ENCODE measurements around the gene IRGQ.
"Not testable (repeated sequence)": the region's sequence is repeated elsewhere in the genome, so short reads cannot be mapped to it uniquely, and the experiment has no call there.

The IRGQ gene

GRCh38 chr19:43624933-43625332, 29.0 kb upstream of the IRGQ start:
- no peak for DNase-seq (ENCODE audit: low spot score)

DNA sequence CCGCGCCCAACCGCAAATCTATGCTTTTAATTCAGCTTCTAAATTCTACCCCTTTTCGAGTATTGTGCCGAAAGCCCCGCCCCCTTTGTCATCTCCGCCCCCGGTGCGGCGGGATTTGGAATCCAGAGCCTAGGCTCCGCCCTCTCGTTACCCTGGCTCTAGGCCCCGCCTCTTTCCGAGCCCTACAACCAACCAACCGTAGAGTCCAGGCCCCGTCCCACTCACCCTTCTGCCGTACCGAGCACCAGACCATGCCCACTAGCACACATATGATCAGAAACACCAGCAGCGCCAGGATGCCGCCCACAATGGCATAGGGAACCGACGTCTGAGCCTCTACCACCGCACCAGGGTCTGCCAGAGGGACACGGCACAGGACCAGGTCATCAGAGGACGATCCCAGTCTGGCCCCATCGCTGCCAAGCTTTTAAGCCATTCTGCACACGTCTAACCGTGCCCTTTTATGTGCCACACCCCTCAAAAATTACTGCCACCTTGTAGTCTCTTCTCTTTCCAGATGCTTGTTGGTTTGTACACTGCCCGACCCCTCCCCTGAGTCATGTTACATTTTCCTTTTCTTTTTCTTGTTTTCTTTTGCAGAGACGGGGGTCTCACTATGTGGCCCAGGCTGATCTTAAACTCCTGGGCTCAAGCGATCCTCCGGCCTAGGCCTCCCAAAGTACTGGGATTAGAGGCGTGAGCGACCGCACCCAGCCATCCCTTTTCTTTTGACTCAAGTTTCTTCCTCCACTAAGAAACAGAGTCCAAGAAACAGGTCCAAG, 28.1 kb upstream of the IRGQ start:
- DNase-seq (ENCODE audit: low spot score) = no peak

DNA sequence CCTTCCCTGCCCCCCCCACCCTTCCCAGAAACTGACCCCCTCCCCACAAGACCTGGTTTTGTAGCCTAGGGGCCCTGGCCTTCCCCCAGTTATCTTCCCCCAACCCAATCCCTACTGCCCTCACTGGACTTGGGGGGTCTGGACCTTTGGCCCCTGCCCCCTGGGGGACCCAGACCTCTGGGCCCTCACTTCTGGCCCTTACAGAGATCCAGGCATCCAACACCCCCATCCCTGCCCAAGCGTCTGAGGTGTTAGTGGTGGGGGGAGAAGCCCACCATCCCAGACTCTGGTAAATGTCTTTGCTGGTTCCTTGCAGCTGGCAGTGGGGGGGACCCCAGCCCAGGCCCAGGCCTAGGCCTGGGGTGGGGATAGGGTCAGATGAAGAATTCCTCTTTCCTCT, 27.0 kb upstream of the IRGQ start:
- no peak for DNase-seq (ENCODE audit: low spot score)

- DNase-seq (ENCODE audit: low spot score) = no peak
Observed at GRCh38 chr19:43622070-43622469, 26.1 kb upstream of the IRGQ start.

GRCh38 chr19:43620061-43621001, 24.4 kb upstream of the IRGQ start:
- no peak for DNase-seq (ENCODE audit: low spot score)

DNA sequence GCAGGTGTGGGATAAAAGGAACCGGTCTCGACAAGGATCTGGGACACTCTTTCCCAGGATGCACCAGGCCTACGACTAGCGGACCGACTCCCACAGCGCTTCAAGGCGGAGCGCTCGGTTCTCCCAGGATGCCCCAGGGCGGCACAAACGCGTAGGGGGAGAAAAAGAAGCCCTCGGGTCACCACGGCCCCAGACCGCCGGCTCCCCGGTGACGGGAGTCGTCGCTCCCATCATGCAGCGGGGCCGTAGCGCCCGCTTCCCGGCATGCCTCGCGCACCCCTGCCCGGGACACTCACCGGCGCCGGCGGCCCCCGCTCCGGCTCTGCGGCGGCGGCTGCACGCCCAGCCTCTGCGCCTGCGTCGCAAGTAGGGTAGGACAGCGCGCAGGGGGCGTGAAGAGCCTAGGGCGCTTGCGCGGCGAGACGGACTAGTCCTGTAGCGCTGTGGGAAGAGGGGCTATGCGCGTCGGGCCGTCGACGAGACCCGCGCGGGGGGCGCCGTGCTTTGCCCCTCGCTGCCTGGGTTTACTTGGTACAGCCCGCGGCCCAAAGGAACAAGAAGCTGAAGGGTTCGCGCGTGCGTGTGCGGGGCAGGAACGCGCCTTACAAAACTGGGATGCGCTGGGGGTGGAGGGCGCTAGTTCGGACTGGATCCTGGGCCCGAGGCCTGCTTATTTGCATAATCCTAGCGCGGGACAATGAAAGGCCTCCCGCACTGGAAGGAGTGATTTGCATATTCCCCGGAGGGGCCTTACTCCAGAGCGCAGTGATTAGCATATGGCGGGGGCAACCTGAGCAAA, 23.5 kb upstream of the IRGQ start, which contains the start of gene ZNF428:
ZNF428 (minus strand) TSS at position 368 of the 799 bp plus-strand sequence. CDS start 5,325 bp downstream, outside the sequence.
- peak; percentile 96 for DNase-seq (ENCODE audit: low spot score)

DNA sequence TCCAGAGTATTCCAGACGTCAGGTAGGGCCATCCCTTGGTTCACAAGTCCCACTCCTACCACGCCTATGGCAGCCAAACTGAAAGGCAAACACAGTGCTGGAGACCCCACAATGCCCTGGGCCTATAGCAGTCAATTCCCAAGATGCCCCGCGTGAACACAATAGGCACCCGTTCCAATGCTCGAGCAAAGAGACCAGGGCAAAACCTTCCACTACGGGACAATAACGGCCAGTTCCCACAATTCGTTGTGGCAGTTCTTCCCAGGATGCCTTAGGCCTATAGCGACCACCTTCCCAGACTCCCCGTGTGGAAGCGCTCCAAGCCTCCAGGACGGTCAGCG, 23.0 kb upstream of the IRGQ start:
- DNase-seq (ENCODE audit: low spot score) = no peak

- no peak for DNase-seq (ENCODE audit: low spot score)
Observed at GRCh38 chr19:43616954-43617353, 21.0 kb upstream of the IRGQ start.

- no peak for DNase-seq (ENCODE audit: low spot score)
Observed at GRCh38 chr19:43616306-43616705, 20.4 kb upstream of the IRGQ start.

DNA sequence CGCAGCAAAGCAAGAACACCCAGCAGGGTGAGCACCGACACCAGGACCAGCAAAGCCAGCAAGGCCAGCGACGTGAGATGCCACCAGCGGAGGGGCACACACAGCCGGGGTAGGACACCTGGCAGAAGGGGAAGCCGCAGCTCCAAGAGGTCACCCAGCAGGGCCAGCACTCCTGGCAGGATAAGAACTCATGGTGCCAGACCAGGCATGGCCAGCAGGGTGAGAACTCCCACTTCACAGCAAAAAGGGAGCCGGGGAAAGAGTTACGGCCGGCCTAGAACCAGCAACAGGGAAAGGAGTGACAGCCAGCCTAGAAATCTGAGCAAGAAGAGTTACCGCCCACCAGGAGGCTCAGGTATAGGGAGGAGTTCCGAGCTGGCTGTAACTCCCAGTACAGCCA, 16.4 kb upstream of the IRGQ start:
- DNase-seq (ENCODE audit: low spot score) = no peak

- DNase-seq (ENCODE audit: low spot score) = no peak
Observed at GRCh38 chr19:43611788-43612187, 15.9 kb upstream of the IRGQ start, which contains the start of gene SRRM5. SRRM5 (plus strand) TSS chr19:43612088; CDS start chr19:43612122, 34 bp downstream.

DNA sequence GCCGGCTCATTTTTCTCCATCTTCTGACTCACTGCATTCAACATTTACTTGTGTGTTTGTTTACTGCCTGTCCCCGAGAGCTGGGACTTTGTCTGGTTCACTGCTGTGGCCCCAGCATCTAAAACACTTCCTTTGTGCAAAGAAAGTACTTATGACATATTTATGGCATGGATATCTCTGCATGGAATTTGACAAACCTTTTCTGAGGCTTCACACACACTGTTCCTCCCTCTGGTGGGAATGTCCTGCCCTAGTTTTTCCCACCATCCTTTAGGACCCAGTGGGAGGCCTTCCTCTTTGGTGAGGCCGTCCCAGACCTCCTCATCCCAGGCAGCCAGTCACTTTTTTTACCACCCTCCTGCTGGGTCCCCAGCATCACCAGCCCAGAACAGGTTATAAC, 14.6 kb upstream of the IRGQ start:
- no peak for DNase-seq (ENCODE audit: low spot score)

GRCh38 chr19:43609872-43610271, 13.9 kb upstream of the IRGQ start:
- no peak for DNase-seq (ENCODE audit: low spot score)

- no peak for DNase-seq (ENCODE audit: low spot score)
Observed at GRCh38 chr19:43607238-43608205, 11.6 kb upstream of the IRGQ start.

GRCh38 chr19:43606569-43607229, 10.8 kb upstream of the IRGQ start:
- DNase-seq (ENCODE audit: low spot score) = peak; percentile 30

- no peak for DNase-seq (ENCODE audit: low spot score)
Observed at GRCh38 chr19:43605875-43606568, 10.1 kb upstream of the IRGQ start.

DNA sequence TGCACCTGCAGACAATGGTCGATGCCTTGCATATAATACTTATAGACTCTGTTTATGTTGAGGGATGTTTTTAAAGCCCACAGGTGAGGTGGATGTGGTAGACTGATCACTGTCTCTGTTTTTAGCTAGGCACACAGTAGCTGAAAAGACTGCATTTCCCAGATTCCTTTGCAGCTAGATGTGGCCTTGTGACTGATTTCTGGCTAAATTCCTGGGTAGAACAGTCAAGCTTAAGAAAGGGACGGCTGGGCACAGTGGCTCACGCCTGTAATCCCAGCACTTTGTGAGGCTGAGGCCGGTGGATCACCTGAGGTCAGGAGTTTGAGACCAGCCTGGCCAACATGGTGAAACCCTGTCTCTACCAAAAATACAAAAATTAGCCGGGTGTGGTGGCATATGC, 4.4 kb upstream of the IRGQ start:
- DNase-seq (ENCODE audit: low spot score) = not testable (repeated sequence)

GRCh38 chr19:43599635-43600295, 3.8 kb upstream of the IRGQ start:
- no peak for DNase-seq (ENCODE audit: low spot score)

Measured in COLO829 (cell line).